K562 (cell line): ENCODE data around the gene HSPA8. TPM values are rescaled to one million over a fixed set of nuclear protein-coding genes. Genes with fewer than 3 reads are reported as not detected.

Experiments used
- CAMTA2 ChIP-seq: fragments of 250-450 bp; sonication (Bioruptor Pico); conservative IDR thresholded peaks from 2 replicates; pipeline ENCODE4 v1.5.1; 2022
- FOSL1 ChIP-seq: fragments of 200-800 bp; sonication (Bioruptor generic); conservative IDR thresholded peaks from 2 replicates; pipeline ENCODE4 v1.6.1; 2016; ENCODE audit warnings: missing genetic modification characterization, missing compliant biosample characterization
- GABPA ChIP-seq: fragments of 200-800 bp; sonication (Bioruptor generic); conservative IDR thresholded peaks from 2 replicates; pipeline ENCODE4 v1.6.1; 2016; ENCODE audit warnings: low read depth, missing genetic modification characterization, missing compliant biosample characterization
- GABPB1 ChIP-seq: sonication (generic); formaldehyde crosslinking; IDR thresholded peaks from 2 replicates; pipeline ENCODE4 v1.8.0; 2022; ENCODE audit warnings: mild to moderate bottlenecking, missing genetic modification reagents
- GATA2 ChIP-seq: sonication (generic); formaldehyde crosslinking; IDR thresholded peaks from 2 replicates; pipeline ENCODE4 v1.4.0; 2020; ENCODE audit warnings: mild to moderate bottlenecking, missing genetic modification reagents
- HEY1 ChIP-seq: fragments of 250-450 bp; sonication (Bioruptor Pico); IDR thresholded peaks from 2 replicates; pipeline ENCODE4 v1.5.0; 2020; ENCODE audit warnings: mild to moderate bottlenecking, moderate library complexity, borderline replicate concordance
- KDM4B ChIP-seq, 2 experiments: fragments of 450-650 bp in 1 of 2; sonication (generic) in 1 of 2; IDR thresholded peaks; 2 replicates each; pipeline ENCODE4 v1.6.1; 2016 to 2017; ENCODE audit warnings: borderline replicate concordance in 2 of 2, antibody characterized with exemption in 1 of 2, low read depth in 1 of 2, mild to moderate bottlenecking in 1 of 2
- NELFE ChIP-seq: IDR thresholded peaks from 2 replicates; pipeline ENCODE4 v1.6.1; 2011; ENCODE audit warnings: mild to moderate bottlenecking; ENCODE audit not compliant: insufficient read depth, insufficient read length
- SPI1 ChIP-seq: IDR thresholded peaks from 2 replicates; pipeline ENCODE4 v1.6.1; 2011; ENCODE audit warnings: low read depth, low read length, control low read depth, borderline replicate concordance
- TAF15 ChIP-seq: fragments of 200-400 bp; formaldehyde crosslinking; IDR thresholded peaks from 2 replicates; pipeline ENCODE4 v1.6.1; 2017; ENCODE audit warnings: mild to moderate bottlenecking, low read depth, low read length, moderate library complexity
- TRIM28 ChIP-seq: fragments of 450-650 bp; IDR thresholded peaks from 2 replicates; pipeline ENCODE4 v1.6.1; 2017
- ZKSCAN8 ChIP-seq: fragments of 200-800 bp; sonication (Bioruptor generic); IDR thresholded peaks from 2 replicates; pipeline ENCODE4 v1.6.1; 2016; ENCODE audit warnings: missing genetic modification characterization, missing compliant biosample characterization
- ZNF146 ChIP-seq: IDR thresholded peaks from one replicate; pipeline ENCODE4 v1.6.1; 2018; ENCODE audit warnings: missing compliant biosample characterization; ENCODE audit not compliant: unreplicated experiment
- ZNF165 ChIP-seq: fragments of 250-450 bp; sonication (Bioruptor Pico); IDR thresholded peaks from 2 replicates; pipeline ENCODE4 v1.4.0; 2020; ENCODE audit warnings: borderline replicate concordance
- ZNF217 ChIP-seq: sonication (generic); formaldehyde crosslinking; IDR thresholded peaks from 2 replicates; pipeline ENCODE4 v1.8.0; 2022; ENCODE audit warnings: mild to moderate bottlenecking, missing genetic modification reagents
- ZNF24 ChIP-seq: fragments of 450-650 bp; IDR thresholded peaks from 2 replicates; pipeline ENCODE4 v1.6.1; 2016
- ZNF274 ChIP-seq: IDR thresholded peaks from 2 replicates; pipeline ENCODE4 v1.6.1; 2011; ENCODE audit warnings: low read depth, mild to moderate bottlenecking, low read length, moderate library complexity, borderline replicate concordance
- ZNF76 ChIP-seq: fragments of 250-450 bp; sonication (Bioruptor Pico); IDR thresholded peaks from 2 replicates; pipeline ENCODE4 v1.4.0; 2020; ENCODE audit warnings: mild to moderate bottlenecking, moderate library complexity, borderline replicate concordance
- polyA plus RNA-seq, 8 experiments: library from polyadenylated mRNA; depleted of rRNA in 4 of 8; stranded (reverse) in 5 of 8; unstranded in 3 of 8; fragments of >200 nt; fragmentation: Nextera tagmentation in 2 of 8; fragmentation: Illumina TruSeq in 1 of 8; extraction: Ambion mirVana in 2 of 8; extraction: Trizol in 1 of 8; gene quantifications; 2 replicates each; pipeline versions ENCODE4 v1.2.1 to v1.2.3, GENCODE V29; 2011 to 2014; ENCODE audit warnings: inconsistent platforms in 1 of 8, missing spikeins in 1 of 8
- total RNA-seq, 7 experiments: library from RNA; depleted of rRNA in 6 of 7; stranded (reverse); fragments of >200 nt in 6 of 7; fragmentation: Illumina TruSeq in 2 of 7; extraction: Trizol in 2 of 7; gene quantifications; 2 replicates each; pipeline versions ENCODE4 v1.2.1 to v1.2.3, GENCODE V29; 2011 to 2021; ENCODE audit warnings: low replicate concordance in 1 of 7
- TF ChIP-seq, protein P1 (sequence below): fragments of 250-450 bp; sonication (Bioruptor Pico); IDR thresholded peaks from 2 replicates; pipeline ENCODE4 v1.8.0; 2021; ENCODE audit warnings: moderate library complexity, mild to moderate bottlenecking, inconsistent platforms
- TF ChIP-seq, protein P2 (sequence below): sonication (generic); formaldehyde crosslinking; IDR thresholded peaks from 2 replicates; pipeline ENCODE4 v1.8.0; 2022; ENCODE audit warnings: missing genetic modification reagents, mild to moderate bottlenecking, borderline replicate concordance
- TF ChIP-seq, protein P3 (sequence below): fragments of 250-450 bp; sonication (Bioruptor Pico); IDR thresholded peaks from 2 replicates; pipeline ENCODE4 v1.9.0; 2021; ENCODE audit warnings: mild to moderate bottlenecking
- TF ChIP-seq, protein P4 (sequence below): fragments of 450-650 bp; formaldehyde crosslinking; IDR thresholded peaks from 2 replicates; pipeline ENCODE4 v1.4.0; 2022; ENCODE audit warnings: missing genetic modification characterization
- TF ChIP-seq, protein P5 (sequence below): fragments of 450-650 bp; formaldehyde crosslinking; conservative IDR thresholded peaks from 2 replicates; pipeline ENCODE4 v1.4.0; 2022; ENCODE audit warnings: mild to moderate bottlenecking, missing genetic modification characterization

Gene HSPA8
- total and polyA plus RNA-seq, 9 of the 15 experiments (the other 6 are each of a cell fraction or from before 2014, with no cell fraction given) = 1,250 to 3,966 (median 2,773) TPM

DNA sequence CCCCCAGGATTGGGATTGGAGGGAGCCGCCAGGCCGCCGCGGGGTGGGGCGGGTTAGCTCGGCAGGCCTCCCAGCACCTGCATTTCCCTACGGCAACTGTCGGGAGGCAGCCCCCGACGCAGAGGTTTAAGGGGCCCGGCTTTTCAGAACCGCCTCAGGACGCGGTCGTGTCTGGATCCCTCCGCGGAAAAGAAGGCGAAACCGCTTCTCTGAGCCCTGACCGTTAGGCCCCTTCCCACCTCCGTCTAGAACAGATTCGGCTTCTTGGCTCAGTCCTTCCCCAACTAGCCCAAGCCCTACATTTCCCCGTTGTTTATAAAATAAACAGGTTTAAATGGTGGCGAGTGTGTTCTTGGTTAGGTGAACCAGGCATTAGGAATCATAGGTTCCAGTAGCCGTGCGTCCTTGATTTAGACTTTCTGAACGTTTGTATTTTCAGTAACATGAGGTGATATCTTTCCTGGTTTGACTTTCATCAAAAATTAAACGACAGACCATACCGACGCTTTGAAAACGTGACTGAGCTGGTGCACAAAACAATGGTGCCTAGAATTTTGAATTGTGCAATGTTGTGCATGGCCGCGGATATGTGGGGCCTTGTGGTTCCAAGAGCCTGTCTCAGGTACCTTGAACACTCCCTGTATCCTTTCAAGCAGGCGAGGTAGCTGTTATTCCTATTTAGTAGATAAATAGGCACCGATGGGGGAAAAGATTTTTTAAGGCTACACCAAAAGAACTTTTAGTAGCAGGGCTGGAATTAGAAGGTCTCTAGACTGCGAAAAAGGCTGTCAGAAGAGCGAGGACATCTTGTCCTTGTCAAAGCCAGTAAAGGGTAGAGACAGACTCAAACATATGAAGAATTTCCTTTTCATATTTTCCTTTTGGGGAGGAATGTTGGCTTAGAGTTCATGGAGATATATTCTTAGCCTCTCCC, 1.2 kb upstream of the HSPA8 start (continued):
- TF ChIP-seq TAF15 (no peak), ZNF146 (CRISPR knock-in tag) (no peak), SPI1 (no peak), FOSL1 (tag) (no peak), ZNF274 (no peak), GABPB1 (CRISPR knock-in tag) (no peak), TRIM28 (no peak), ZKSCAN8 (CRISPR knock-in tag) (0 out of 2 replicates have a peak, but pooled peaks have one; percentile 29), ZNF24 (no peak), CAMTA2 (CRISPR knock-in tag) (no peak), HEY1 (CRISPR knock-in tag) (no peak), GABPA (tag) (no peak; the same call in 1 of the 2 replicates), NELFE (no peak), KDM4B (IDR thresholded peaks at IDR 0.05; ENCODE audit: borderline replicate concordance in 2 of 2, low read depth in 1 of 2) (no peak), ZNF217 (CRISPR knock-in tag) (no peak), GATA2 (CRISPR knock-in tag) (no peak), ZNF76 (CRISPR knock-in tag) (no peak), ZNF165 (CRISPR knock-in tag) (no peak)
- TF ChIP-seq, protein P1, sequence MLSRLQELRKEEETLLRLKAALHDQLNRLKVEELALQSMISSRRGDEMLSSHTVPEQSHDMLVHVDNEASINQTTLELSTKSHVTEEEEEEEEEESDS = no peak
- TF ChIP-seq, protein P2, sequence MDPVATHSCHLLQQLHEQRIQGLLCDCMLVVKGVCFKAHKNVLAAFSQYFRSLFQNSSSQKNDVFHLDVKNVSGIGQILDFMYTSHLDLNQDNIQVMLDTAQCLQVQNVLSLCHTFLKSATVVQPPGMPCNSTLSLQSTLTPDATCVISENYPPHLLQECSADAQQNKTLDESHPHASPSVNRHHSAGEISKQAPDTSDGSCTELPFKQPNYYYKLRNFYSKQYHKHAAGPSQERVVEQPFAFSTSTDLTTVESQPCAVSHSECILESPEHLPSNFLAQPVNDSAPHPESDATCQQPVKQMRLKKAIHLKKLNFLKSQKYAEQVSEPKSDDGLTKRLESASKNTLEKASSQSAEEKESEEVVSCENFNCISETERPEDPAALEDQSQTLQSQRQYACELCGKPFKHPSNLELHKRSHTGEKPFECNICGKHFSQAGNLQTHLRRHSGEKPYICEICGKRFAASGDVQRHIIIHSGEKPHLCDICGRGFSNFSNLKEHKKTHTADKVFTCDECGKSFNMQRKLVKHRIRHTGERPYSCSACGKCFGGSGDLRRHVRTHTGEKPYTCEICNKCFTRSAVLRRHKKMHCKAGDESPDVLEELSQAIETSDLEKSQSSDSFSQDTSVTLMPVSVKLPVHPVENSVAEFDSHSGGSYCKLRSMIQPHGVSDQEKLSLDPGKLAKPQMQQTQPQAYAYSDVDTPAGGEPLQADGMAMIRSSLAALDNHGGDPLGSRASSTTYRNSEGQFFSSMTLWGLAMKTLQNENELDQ (CRISPR knock-in tag) = no peak
- TF ChIP-seq, protein P3, sequence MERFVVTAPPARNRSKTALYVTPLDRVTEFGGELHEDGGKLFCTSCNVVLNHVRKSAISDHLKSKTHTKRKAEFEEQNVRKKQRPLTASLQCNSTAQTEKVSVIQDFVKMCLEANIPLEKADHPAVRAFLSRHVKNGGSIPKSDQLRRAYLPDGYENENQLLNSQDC (CRISPR knock-in tag) = no peak
- TF ChIP-seq, protein P4, sequence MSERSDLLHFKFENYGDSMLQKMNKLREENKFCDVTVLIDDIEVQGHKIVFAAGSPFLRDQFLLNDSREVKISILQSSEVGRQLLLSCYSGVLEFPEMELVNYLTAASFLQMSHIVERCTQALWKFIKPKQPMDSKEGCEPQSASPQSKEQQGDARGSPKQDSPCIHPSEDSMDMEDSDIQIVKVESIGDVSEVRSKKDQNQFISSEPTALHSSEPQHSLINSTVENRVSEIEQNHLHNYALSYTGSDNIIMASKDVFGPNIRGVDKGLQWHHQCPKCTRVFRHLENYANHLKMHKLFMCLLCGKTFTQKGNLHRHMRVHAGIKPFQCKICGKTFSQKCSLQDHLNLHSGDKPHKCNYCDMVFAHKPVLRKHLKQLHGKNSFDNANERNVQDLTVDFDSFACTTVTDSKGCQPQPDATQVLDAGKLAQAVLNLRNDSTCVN (CRISPR knock-in tag) = no peak
- TF ChIP-seq, protein P5, sequence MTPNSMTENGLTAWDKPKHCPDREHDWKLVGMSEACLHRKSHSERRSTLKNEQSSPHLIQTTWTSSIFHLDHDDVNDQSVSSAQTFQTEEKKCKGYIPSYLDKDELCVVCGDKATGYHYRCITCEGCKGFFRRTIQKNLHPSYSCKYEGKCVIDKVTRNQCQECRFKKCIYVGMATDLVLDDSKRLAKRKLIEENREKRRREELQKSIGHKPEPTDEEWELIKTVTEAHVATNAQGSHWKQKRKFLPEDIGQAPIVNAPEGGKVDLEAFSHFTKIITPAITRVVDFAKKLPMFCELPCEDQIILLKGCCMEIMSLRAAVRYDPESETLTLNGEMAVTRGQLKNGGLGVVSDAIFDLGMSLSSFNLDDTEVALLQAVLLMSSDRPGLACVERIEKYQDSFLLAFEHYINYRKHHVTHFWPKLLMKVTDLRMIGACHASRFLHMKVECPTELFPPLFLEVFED (CRISPR knock-in tag) = no peak
